ENCODE measurements around the gene DGLUCY.

DGLUCY gene

GRCh38 chr14:91270619-91271018 is 156.7 kb downstream of the DGLUCY start:
- no peak overlapping the region for H3K27ac ChIP-seq
- no peak for DNase-seq (ENCODE audit: low read depth, low spot score)

GRCh38 chr14:91271639-91272038 is 157.8 kb downstream of the DGLUCY start:
- DNase-seq (ENCODE audit: low read depth, low spot score): no peak
- H3K27ac ChIP-seq: no peak overlapping the region

- H3K27ac ChIP-seq: no peak overlapping the region
- DNase-seq (ENCODE audit: low read depth, low spot score): peak; percentile 40
Measured at GRCh38 chr14:91272341-91273272, 158.7 kb downstream of the DGLUCY start.

GRCh38 chr14:91273273-91273884 is 159.5 kb downstream of the DGLUCY start:
- no peak for DNase-seq (ENCODE audit: low read depth, low spot score)
- no peak overlapping the region for H3K27ac ChIP-seq

GRCh38 chr14:91273885-91274273 is 160.0 kb downstream of the DGLUCY start:
- no peak overlapping the region for H3K27ac ChIP-seq
- DNase-seq (ENCODE audit: low read depth, low spot score): no peak

- DNase-seq (ENCODE audit: low read depth, low spot score): no peak
- H3K27ac ChIP-seq: no peak overlapping the region
Measured at GRCh38 chr14:91274796-91275195, 160.9 kb downstream of the DGLUCY start.
